ENCODE data around the gene FAU. TPM values are rescaled to one million over a fixed set of nuclear protein-coding genes. Genes with fewer than 3 reads are reported as not detected.
A peak's percentile ranks its signal among the peaks of the same experiment; 100 is the strongest.

FAU gene
- total and polyA plus RNA-seq, 10 of the 15 experiments (the other 5 are each of a cell fraction or from before 2014, with no cell fraction given) = 332 to 1,347 (median 990) TPM

DNA sequence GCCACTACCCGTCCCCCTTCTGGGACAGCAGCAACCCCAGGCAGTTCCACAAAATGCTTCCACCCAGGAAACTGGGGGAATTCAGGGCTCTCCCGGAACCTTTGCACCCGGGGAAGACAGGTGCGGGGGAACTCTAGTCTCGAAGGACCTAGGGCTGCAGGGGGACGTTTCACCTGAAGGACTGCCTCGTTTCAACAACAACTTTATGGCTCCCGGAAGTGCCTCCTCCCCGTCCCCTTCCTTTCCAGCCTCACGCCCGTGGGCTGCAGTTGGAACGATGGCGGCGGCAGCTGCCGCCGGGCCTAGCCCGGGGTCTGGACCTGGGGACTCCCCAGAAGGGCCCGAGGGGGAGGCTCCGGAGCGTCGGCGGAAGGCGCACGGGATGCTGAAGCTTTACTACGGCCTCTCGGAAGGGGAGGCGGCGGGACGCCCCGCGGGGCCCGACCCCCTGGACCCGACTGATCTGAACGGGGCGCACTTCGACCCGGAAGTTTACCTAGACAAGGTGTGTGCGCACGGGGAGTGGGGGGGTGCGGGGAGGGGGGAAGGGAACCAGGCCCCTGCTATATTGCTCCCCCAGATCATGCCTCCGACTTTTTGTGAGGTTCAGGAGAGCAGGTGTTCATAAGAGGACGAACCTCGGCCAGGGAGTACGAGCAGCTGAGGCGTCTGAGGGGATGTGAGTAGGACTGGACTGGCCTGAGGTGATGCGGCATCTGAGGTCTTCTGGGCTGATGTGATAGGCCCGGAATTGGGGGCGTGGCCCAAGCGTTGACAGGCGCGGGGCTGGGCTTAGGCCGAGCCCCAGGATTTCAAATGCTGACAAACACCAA is 25.7 kb downstream of the FAU start, which contains the start of gene VPS51 (continued):
- TF ChIP-seq ZNF384 (IDR thresholded peaks at IDR 0.05; ENCODE audit: borderline replicate concordance, low read depth, low read length) (peak; percentile 59; the same call in 1 of the 2 replicates), E4F1 (IDR thresholded peaks at IDR 0.05; ENCODE audit: borderline replicate concordance, partially characterized antibody) (peak; percentile 79), MTA3 (IDR thresholded peaks at IDR 0.05; ENCODE audit: borderline replicate concordance, low read length) (peak; percentile 96; the same call in 1 of the 2 replicates), MYB (IDR thresholded peaks at IDR 0.05; ENCODE audit: borderline replicate concordance, low read depth, low read length) (peak; percentile 80; the same call in 1 of the 2 replicates), FOXM1 (IDR thresholded peaks at IDR 0.05; ENCODE audit: low read depth, low read length) (no peak), IKZF2 (IDR thresholded peaks at IDR 0.05) (peak; percentile 85 to 92), PML (IDR thresholded peaks at IDR 0.05; ENCODE audit: low read length) (peak; percentile 87), MTA2 (IDR thresholded peaks at IDR 0.05; ENCODE audit: low read depth) (peak; percentile 70; the same call in 1 of the 2 replicates), CEBPB (IDR thresholded peaks at IDR 0.05; ENCODE audit: borderline replicate concordance in 1 of 2, low read depth in 2 of 2, low read length in 2 of 2) (0 out of 4 replicates have a peak, but pooled peaks of 1 of the 2 experiments have one; percentile 12), ATF3 (IDR thresholded peaks at IDR 0.05; ENCODE audit: borderline replicate concordance, extremely low read depth, low read depth, low read length) (peak; percentile 48; the same call in 1 of the 2 replicates)
- TF ChIP-seq, protein P1, sequence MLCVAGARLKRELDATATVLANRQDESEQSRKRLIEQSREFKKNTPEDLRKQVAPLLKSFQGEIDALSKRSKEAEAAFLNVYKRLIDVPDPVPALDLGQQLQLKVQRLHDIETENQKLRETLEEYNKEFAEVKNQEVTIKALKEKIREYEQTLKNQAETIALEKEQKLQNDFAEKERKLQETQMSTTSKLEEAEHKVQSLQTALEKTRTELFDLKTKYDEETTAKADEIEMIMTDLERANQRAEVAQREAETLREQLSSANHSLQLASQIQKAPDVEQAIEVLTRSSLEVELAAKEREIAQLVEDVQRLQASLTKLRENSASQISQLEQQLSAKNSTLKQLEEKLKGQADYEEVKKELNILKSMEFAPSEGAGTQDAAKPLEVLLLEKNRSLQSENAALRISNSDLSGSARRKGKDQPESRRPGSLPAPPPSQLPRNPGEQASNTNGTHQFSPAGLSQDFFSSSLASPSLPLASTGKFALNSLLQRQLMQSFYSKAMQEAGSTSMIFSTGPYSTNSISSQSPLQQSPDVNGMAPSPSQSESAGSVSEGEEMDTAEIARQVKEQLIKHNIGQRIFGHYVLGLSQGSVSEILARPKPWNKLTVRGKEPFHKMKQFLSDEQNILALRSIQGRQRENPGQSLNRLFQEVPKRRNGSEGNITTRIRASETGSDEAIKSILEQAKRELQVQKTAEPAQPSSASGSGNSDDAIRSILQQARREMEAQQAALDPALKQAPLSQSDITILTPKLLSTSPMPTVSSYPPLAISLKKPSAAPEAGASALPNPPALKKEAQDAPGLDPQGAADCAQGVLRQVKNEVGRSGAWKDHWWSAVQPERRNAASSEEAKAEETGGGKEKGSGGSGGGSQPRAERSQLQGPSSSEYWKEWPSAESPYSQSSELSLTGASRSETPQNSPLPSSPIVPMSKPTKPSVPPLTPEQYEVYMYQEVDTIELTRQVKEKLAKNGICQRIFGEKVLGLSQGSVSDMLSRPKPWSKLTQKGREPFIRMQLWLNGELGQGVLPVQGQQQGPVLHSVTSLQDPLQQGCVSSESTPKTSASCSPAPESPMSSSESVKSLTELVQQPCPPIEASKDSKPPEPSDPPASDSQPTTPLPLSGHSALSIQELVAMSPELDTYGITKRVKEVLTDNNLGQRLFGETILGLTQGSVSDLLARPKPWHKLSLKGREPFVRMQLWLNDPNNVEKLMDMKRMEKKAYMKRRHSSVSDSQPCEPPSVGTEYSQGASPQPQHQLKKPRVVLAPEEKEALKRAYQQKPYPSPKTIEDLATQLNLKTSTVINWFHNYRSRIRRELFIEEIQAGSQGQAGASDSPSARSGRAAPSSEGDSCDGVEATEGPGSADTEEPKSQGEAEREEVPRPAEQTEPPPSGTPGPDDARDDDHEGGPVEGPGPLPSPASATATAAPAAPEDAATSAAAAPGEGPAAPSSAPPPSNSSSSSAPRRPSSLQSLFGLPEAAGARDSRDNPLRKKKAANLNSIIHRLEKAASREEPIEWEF (IDR thresholded peaks at IDR 0.05; ENCODE audit: insufficient replicate concordance, low read depth, low read length) = no peak
- TF ChIP-seq, protein P2, sequence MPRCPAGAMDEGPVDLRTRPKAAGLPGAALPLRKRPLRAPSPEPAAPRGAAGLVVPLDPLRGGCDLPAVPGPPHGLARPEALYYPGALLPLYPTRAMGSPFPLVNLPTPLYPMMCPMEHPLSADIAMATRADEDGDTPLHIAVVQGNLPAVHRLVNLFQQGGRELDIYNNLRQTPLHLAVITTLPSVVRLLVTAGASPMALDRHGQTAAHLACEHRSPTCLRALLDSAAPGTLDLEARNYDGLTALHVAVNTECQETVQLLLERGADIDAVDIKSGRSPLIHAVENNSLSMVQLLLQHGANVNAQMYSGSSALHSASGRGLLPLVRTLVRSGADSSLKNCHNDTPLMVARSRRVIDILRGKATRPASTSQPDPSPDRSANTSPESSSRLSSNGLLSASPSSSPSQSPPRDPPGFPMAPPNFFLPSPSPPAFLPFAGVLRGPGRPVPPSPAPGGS (IDR thresholded peaks at IDR 0.05; ENCODE audit: borderline replicate concordance, insufficient read depth, low read depth, low read length, poor library complexity, severe bottlenecking) = peak; percentile 22
- TF ChIP-seq, protein P3, sequence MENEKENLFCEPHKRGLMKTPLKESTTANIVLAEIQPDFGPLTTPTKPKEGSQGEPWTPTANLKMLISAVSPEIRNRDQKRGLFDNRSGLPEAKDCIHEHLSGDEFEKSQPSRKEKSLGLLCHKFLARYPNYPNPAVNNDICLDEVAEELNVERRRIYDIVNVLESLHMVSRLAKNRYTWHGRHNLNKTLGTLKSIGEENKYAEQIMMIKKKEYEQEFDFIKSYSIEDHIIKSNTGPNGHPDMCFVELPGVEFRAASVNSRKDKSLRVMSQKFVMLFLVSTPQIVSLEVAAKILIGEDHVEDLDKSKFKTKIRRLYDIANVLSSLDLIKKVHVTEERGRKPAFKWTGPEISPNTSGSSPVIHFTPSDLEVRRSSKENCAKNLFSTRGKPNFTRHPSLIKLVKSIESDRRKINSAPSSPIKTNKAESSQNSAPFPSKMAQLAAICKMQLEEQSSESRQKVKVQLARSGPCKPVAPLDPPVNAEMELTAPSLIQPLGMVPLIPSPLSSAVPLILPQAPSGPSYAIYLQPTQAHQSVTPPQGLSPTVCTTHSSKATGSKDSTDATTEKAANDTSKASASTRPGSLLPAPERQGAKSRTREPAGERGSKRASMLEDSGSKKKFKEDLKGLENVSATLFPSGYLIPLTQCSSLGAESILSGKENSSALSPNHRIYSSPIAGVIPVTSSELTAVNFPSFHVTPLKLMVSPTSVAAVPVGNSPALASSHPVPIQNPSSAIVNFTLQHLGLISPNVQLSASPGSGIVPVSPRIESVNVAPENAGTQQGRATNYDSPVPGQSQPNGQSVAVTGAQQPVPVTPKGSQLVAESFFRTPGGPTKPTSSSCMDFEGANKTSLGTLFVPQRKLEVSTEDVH (IDR thresholded peaks at IDR 0.05; ENCODE audit: low read depth, partially characterized antibody) = peak; percentile 94

Data from GM12878 (cell line).